Natural killer cell treated with Interleukin-12 subunit alpha and Interleukin-12 subunit beta and Interleukin-15 and Interleukin-18, amount 100 ng/mL, for 72 hours (primary cell): ENCODE measurements around the gene STAT3. TPM values are rescaled to one million over a fixed set of nuclear protein-coding genes. Genes with fewer than 3 reads are reported as not detected.
"Not testable (repeated sequence)": the region's sequence is repeated elsewhere in the genome, so short reads cannot be mapped to it uniquely, and the experiment has no call there.

Experiments used
- ATAC-seq, 2 donors: fragments of 150-1000 bp; cut with Tn5 transposase in 1 of 2; sonication (Bioruptor Pico), chemical (Tn5 transposase) in 1 of 2; 2 replicates each; pipeline ENCODE4 v1.10.0; 2021
- DNase-seq: peaks from one replicate; pipeline ENCODE4 v3.0.0; 2022; ENCODE audit warnings: low spot score
- H3K27ac Mint-ChIP-seq, 2 donors: 1 replicate in 1 of 2; 2 replicates in 1 of 2; pipeline ENCODE4 v1.8.0; 2022; ENCODE audit warnings: mixed read lengths in 2 of 2, mild to moderate bottlenecking in 1 of 2, moderate library complexity in 1 of 2
- H3K27me3 Mint-ChIP-seq, 2 donors: 1 replicate in 1 of 2; 2 replicates in 1 of 2; pipeline ENCODE4 v1.8.0; 2022; ENCODE audit warnings: mixed read lengths in 2 of 2
- H3K36me3 Mint-ChIP-seq: one replicate; pipeline ENCODE4 v1.8.0; 2022; ENCODE audit warnings: mixed read lengths
- H3K4me1 Mint-ChIP-seq, 2 donors: 1 replicate in 1 of 2; 2 replicates in 1 of 2; pipeline ENCODE4 v1.8.0; 2022; ENCODE audit warnings: low read depth in 2 of 2, mixed read lengths in 2 of 2, mild to moderate bottlenecking in 1 of 2
- H3K4me3 Mint-ChIP-seq: one replicate; pipeline ENCODE4 v1.8.0; 2022; ENCODE audit warnings: mixed read lengths
- H3K9me3 Mint-ChIP-seq: 2 replicates; pipeline ENCODE4 v1.8.0; 2022; ENCODE audit warnings: mixed read lengths
- total RNA-seq, 2 donors: library from RNA; stranded (reverse); gene quantifications; one replicate each; pipeline ENCODE4 v1.2.3, GENCODE V29; 2022

The STAT3 gene
- total RNA-seq, 2 donors from 2014 or later, result 171 to 344 TPM

- no peaks in the 10 kb centered on the region for H3K27me3 Mint-ChIP-seq
- no peaks in the 10 kb centered on the region for H3K9me3 Mint-ChIP-seq
- ATAC-seq (no peak), DNase-seq (no peak)
- peaks cover 67 to 72% of the 10 kb centered on the region in 2 donors for H3K4me1 Mint-ChIP-seq
- peaks cover 8% of the 10 kb centered on the region for H3K36me3 Mint-ChIP-seq
- H3K4me3 Mint-ChIP-seq, result peak overlapping the region; percentile 10
- H3K27ac Mint-ChIP-seq, result peak overlapping the region; percentile 5 to 42
Measured at GRCh38 chr17:42363231-42363630, 25.0 kb downstream of the STAT3 start.

- peak overlapping the region; percentile 68 to 79 for H3K27ac Mint-ChIP-seq
- no peak for DNase-seq
- H3K4me1 Mint-ChIP-seq, result peaks cover 62 to 65% of the 10 kb centered on the region in 2 donors
- no peaks in the 10 kb centered on the region for H3K27me3 Mint-ChIP-seq
- no peaks in the 10 kb centered on the region for H3K9me3 Mint-ChIP-seq
- H3K36me3 Mint-ChIP-seq, result peaks cover 8% of the 10 kb centered on the region
- H3K4me3 Mint-ChIP-seq, result peak overlapping the region; percentile 45
- no peak for ATAC-seq
Measured at GRCh38 chr17:42362245-42362961, 25.8 kb downstream of the STAT3 start.

DNA sequence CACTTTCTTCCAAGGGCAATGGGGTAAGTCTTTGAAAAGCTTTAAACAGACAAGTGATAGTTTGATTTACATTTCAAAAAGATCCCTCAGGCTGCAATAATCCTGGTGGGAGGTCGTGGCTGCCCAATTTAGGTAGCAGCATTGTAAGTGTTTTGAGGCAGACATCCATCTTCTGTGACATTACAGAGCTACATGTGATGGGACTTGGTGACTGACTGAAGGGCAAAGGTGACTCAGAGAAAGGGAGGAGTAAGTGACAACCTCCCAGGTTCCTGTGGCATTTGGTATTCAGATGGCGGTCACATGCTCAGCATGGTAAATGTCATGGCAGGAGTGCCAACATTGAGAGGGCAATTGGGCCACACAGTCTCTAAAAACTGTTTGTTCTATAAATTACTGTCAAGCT, 26.5 kb downstream of the STAT3 start:
- Mint-ChIP-seq H3K27ac (peak overlapping the region; percentile 68 to 79), H3K4me3 (peak overlapping the region; percentile 45), H3K27me3 (no peaks in the 10 kb centered on the region), H3K4me1 (peaks cover 56 to 63% of the 10 kb centered on the region in 2 donors), H3K9me3 (no peaks in the 10 kb centered on the region), H3K36me3 (peaks cover 8% of the 10 kb centered on the region)
- no peak for DNase-seq
- peak; percentile 73 to 90 for ATAC-seq

DNA sequence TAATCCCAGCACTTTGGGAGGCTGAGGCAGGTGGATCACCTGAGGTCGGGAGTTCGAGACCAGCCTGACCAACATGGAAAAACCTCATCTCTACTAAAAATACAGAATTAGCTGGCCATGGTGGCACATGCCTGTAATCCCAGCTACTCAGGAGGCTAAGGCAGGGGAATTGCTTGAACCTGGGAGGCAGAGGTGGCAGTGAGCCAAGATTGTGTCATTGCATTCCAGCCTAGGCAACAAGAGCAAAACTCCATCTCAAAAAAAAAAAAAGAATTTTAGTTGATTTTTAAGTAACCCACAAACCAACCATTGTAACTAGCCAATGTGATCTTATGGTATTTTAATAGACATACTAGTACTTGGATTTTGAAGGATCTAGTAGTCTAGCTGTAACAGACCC, 27.9 kb downstream of the STAT3 start:
- not testable (repeated sequence) for ATAC-seq, H3K4me3 Mint-ChIP-seq, H3K36me3 Mint-ChIP-seq, H3K27me3 Mint-ChIP-seq, H3K27ac Mint-ChIP-seq, H3K9me3 Mint-ChIP-seq, DNase-seq
- H3K4me1 Mint-ChIP-seq, result peaks cover 51 to 57% of the 10 kb centered on the region in 2 donors

DNA sequence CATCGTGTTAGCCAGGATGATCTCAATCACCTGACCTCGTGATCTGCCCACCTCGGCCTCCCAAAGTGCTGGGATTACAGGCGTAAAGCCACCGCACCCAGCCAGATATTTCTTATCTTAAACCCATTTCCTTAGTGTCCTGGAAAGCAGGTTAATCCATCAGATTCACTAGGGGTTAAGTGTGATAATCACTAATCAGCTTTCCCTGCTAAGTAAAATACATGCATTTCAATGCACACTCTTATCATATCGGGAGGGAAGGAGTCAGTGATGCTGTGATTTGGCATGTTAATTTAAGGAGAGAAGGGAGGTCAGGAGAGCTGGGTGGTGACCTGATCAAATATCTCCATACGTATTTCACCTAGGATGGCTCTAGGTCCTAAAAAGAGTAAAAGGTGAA, 29.1 kb downstream of the STAT3 start:
- H3K27me3 Mint-ChIP-seq, result no peaks in the 10 kb centered on the region
- peak overlapping the region in 1 of 2 donors; percentile 20 for H3K27ac Mint-ChIP-seq
- H3K4me1 Mint-ChIP-seq, result peaks cover 43 to 49% of the 10 kb centered on the region in 2 donors
- ATAC-seq (no peak), DNase-seq (no peak)
- H3K36me3 Mint-ChIP-seq, result peaks cover 7% of the 10 kb centered on the region
- H3K4me3 Mint-ChIP-seq, result no peak overlapping the region
- no peaks in the 10 kb centered on the region for H3K9me3 Mint-ChIP-seq

GRCh38 chr17:42358434-42358833, 29.8 kb downstream of the STAT3 start:
- Mint-ChIP-seq H3K4me1 (peaks cover 41 to 45% of the 10 kb centered on the region in 2 donors), H3K36me3 (peaks cover under 1% of the 10 kb centered on the region)

GRCh38 chr17:42354956-42355843, 33.0 kb downstream of the STAT3 start:
- Mint-ChIP-seq H3K27me3 (no peaks in the 10 kb centered on the region), H3K4me3 (peak overlapping the region; percentile 38), H3K27ac (peak overlapping the region; percentile 10 to 31), H3K4me1 (peaks cover 21 to 23% of the 10 kb centered on the region in 2 donors), H3K9me3 (no peaks in the 10 kb centered on the region), H3K36me3 (no peaks in the 10 kb centered on the region)
- DNase-seq (no peak), ATAC-seq (no peak)

More at GRCh38 chr17:42358434-42358833, 29.8 kb downstream of the STAT3 start:
- ATAC-seq, result no peak
- Mint-ChIP-seq H3K4me3 (no peak overlapping the region), H3K9me3 (no peaks in the 10 kb centered on the region), H3K27ac (no peak overlapping the region), H3K27me3 (no peaks in the 10 kb centered on the region)
- no peak for DNase-seq

GRCh38 chr17:42348104-42348503, 40.1 kb downstream of the STAT3 start:
- Mint-ChIP-seq H3K27ac (peak overlapping the region; percentile 18 to 27), H3K4me3 (no peak overlapping the region), H3K4me1 (peaks cover 18 to 27% of the 10 kb centered on the region in 2 donors), H3K9me3 (no peaks in the 10 kb centered on the region), H3K27me3 (no peaks in the 10 kb centered on the region), H3K36me3 (peaks cover 16% of the 10 kb centered on the region)
- no peak for DNase-seq
- no peak for ATAC-seq

DNA sequence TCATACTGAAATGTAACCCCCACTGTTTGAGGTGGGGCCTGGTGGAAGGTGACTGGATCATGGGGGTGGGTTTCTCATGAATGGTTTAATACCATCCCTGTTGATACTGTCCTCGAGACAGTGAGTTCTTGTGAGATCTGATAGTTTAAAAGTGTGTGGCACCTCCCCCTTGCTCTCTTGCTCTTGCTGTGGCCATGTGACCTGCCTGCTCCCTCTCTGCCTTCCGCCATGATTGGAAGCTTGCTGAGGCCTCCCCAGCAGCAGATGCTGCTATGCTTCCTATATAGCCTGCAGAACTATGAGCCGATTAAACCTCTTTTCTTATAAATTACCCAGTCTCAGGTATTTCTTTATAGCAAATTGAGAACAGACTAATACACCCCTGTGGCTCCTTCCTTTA, 40.6 kb downstream of the STAT3 start:
- Mint-ChIP-seq H3K27ac (peak overlapping the region; percentile 18 to 27), H3K4me3 (no peak overlapping the region), H3K27me3 (no peaks in the 10 kb centered on the region), H3K9me3 (no peaks in the 10 kb centered on the region), H3K4me1 (peaks cover 21 to 27% of the 10 kb centered on the region in 2 donors), H3K36me3 (peaks cover 16% of the 10 kb centered on the region)
- ATAC-seq (no peak), DNase-seq (no peak)

DNA sequence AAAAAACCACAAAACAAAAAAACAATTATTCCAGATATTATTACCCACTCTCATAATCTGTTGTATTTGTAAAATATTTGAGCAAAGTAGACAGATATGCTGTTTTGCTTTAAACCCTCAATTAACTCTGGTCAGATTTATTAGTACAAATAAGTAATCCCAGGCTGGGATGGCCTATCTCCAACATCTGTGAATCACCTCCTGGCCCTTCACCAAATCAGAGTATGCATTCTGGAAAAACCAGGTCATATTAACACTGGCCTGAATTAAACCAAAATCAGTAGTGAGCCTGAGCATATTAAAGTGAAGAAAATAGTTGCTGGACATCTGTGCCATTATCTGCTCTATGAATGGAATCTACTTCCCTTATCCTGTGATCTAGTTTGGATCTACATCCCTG, 41.0 kb downstream of the STAT3 start:
- ATAC-seq (no peak), DNase-seq (no peak)
- Mint-ChIP-seq H3K36me3 (peaks cover 16% of the 10 kb centered on the region), H3K27me3 (no peaks in the 10 kb centered on the region), H3K27ac (peak overlapping the region; percentile 18 to 27), H3K4me1 (peaks cover 26 to 29% of the 10 kb centered on the region in 2 donors), H3K4me3 (no peak overlapping the region), H3K9me3 (no peaks in the 10 kb centered on the region)

DNA sequence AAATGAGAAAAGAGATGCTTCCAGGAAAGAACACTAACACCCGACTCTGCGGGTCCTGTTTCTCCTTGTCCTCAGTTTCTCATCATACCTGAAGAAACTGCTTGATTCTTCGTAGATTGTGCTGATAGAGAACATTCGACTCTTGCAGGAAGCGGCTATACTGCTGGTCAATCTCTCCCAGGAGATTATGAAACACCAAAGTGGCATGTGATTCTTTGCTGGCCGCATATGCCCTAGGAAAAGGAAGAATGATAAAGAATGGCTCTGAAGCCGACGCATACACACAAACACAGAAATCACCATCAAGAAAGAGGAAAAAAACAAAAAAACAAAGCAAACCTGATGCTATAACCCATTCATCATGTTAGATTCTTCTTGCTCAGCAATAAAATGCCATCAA, 41.8 kb downstream of the STAT3 start:
- Mint-ChIP-seq H3K4me3 (no peak overlapping the region), H3K36me3 (peaks cover 17% of the 10 kb centered on the region), H3K4me1 (peaks cover 30 to 33% of the 10 kb centered on the region in 2 donors), H3K27me3 (no peaks in the 10 kb centered on the region), H3K27ac (no peak overlapping the region), H3K9me3 (no peaks in the 10 kb centered on the region)
- ATAC-seq, result no peak
- no peak for DNase-seq

GRCh38 chr17:42345396-42346073, 42.7 kb downstream of the STAT3 start:
- H3K4me1 Mint-ChIP-seq, result peaks cover 40 to 42% of the 10 kb centered on the region in 2 donors
- ATAC-seq (no peak), DNase-seq (no peak)
- no peak overlapping the region for H3K27ac Mint-ChIP-seq
- no peaks in the 10 kb centered on the region for H3K9me3 Mint-ChIP-seq
- H3K27me3 Mint-ChIP-seq, result no peaks in the 10 kb centered on the region
- H3K4me3 Mint-ChIP-seq, result no peak overlapping the region
- H3K36me3 Mint-ChIP-seq, result peaks cover 21% of the 10 kb centered on the region

- H3K27ac Mint-ChIP-seq, result peak overlapping the region; percentile 35 to 81
- DNase-seq (no peak), ATAC-seq (peak in 1 of 2 donors; percentile 86)
- peaks cover 41 to 47% of the 10 kb centered on the region in 2 donors for H3K4me1 Mint-ChIP-seq
- H3K27me3 Mint-ChIP-seq, result no peaks in the 10 kb centered on the region
- peak overlapping the region; percentile 54 for H3K4me3 Mint-ChIP-seq
- no peaks in the 10 kb centered on the region for H3K9me3 Mint-ChIP-seq
- H3K36me3 Mint-ChIP-seq, result peaks cover 26% of the 10 kb centered on the region
Measured at GRCh38 chr17:42342242-42343008, 45.8 kb downstream of the STAT3 start.
